PC-9 (cell line): ENCODE data around the gene EML1. TPM values are rescaled to one million over a fixed set of nuclear protein-coding genes. Genes with fewer than 3 reads are reported as not detected.

Source experiments
- BruUV-seq: library from RNA; stranded (reverse); fragments of 400-500 nt; replicated peaks from 2 replicates; lab custom pipeline; 2021; lab: Mats Ljungman, UMichigan
- CTCF ChIA-PET: fragments of 300-600 bp; sonication (Branson Sonifier 250); formaldehyde crosslinking; loops from one replicate; lab custom pipeline; 2022; ENCODE audit warnings: antibody characterized with exemption; lab: Charles Lee
- POLR2A ChIA-PET: fragments of 300-600 bp; sonication (Branson Sonifier 250); formaldehyde crosslinking; loops from one replicate; lab custom pipeline; 2022; ENCODE audit warnings: antibody characterized with exemption; ENCODE audit not compliant: unreplicated experiment; lab: Charles Lee
- DNase-seq, 2 experiments: peaks; one replicate each; pipeline versions ENCODE4 v3.0.0 to v3.0.0-alpha.2; 2015 to 2022; ENCODE audit warnings: mixed read lengths in 1 of 2
- H2AFZ ChIP-seq: fragments of 200-600 bp; sonication (generic); 2 replicates; pipeline ENCODE4 v1.8.1; 2017; ENCODE audit warnings: antibody characterized with exemption
- H3F3A ChIP-seq: fragments of 200-600 bp; sonication (generic); 2 replicates; pipeline ENCODE4 v1.8.1; 2017; ENCODE audit warnings: antibody characterized with exemption, mild to moderate bottlenecking, low read depth; ENCODE audit not compliant: insufficient read depth
- H3K27ac ChIP-seq: fragments of 200-600 bp; sonication (generic); 2 replicates; pipeline ENCODE4 v1.6.1; 2016; ENCODE audit warnings: mixed run types
- H3K27me3 ChIP-seq: fragments of 200-600 bp; sonication (generic); 2 replicates; pipeline ENCODE4 v1.6.1; 2016; ENCODE audit warnings: low read depth, mixed run types; ENCODE audit not compliant: insufficient read depth
- H3K36me3 ChIP-seq: fragments of 200-600 bp; sonication (generic); 2 replicates; pipeline ENCODE4 v1.6.1; 2016; ENCODE audit warnings: low read depth, mixed run types
- H3K4me1 ChIP-seq: fragments of 200-600 bp; sonication (generic); replicated peaks from 2 replicates; pipeline ENCODE4 v1.6.1; 2016; ENCODE audit warnings: mixed run types; ENCODE audit not compliant: insufficient read depth
- H3K4me2 ChIP-seq: fragments of 200-600 bp; sonication (generic); 2 replicates; pipeline ENCODE4 v1.6.1; 2017; ENCODE audit warnings: mixed run types
- H3K4me3 ChIP-seq: fragments of 200-600 bp; sonication (generic); 2 replicates; pipeline ENCODE4 v1.6.1; 2016; ENCODE audit warnings: mixed run types
- H3K79me2 ChIP-seq: fragments of 200-600 bp; sonication (generic); 2 replicates; pipeline ENCODE4 v1.6.1; 2017; ENCODE audit warnings: low read depth, mixed run types
- H3K9me2 ChIP-seq: fragments of 200-600 bp; sonication (generic); 2 replicates; pipeline ENCODE4 v1.8.1; 2017; ENCODE audit warnings: mild to moderate bottlenecking; ENCODE audit not compliant: insufficient read depth
- H3K9me3 ChIP-seq: fragments of 200-600 bp; sonication (generic); 2 replicates; pipeline ENCODE4 v1.8.1; 2016; ENCODE audit warnings: low read depth; ENCODE audit not compliant: insufficient read depth
- H4K20me1 ChIP-seq: fragments of 200-600 bp; sonication (generic); 2 replicates; pipeline ENCODE4 v1.8.1; 2017; ENCODE audit not compliant: insufficient read depth
- CTCF ChIP-seq: fragments of 200-600 bp; sonication (generic); conservative IDR thresholded peaks from 2 replicates; pipeline ENCODE4 v1.6.1; 2017; ENCODE audit warnings: mixed run types, antibody characterized with exemption, mild to moderate bottlenecking, moderate library complexity
- EZH2 ChIP-seq: fragments of 200-600 bp; sonication (generic); IDR thresholded peaks from 2 replicates; pipeline ENCODE4 v1.8.0; 2017; ENCODE audit warnings: antibody characterized with exemption, low read depth
- intact Hi-C: fragments of 100-400 bp; cut with micrococcal nuclease; formaldehyde crosslinking; loops from one replicate; pipeline ENCODE4 v1.10.0; 2022; ENCODE audit not compliant: unreplicated experiment
- total RNA-seq: library from RNA; stranded (reverse); gene quantifications from 2 replicates; pipeline ENCODE4 v1.2.3, GENCODE V29; 2021

The EML1 gene
- total RNA-seq, 1 experiment from 2014 or later = 1.8 TPM

GRCh38 chr14:99930420-99931274 is 137.4 kb downstream of the EML1 start:
- ChIA-PET POLR2A (no interaction called here), CTCF (no interaction called here)
- no TSS peak for BruUV-seq
- Histone ChIP-seq H3K79me2 (no peaks in the 10 kb centered on the region), H4K20me1 (no peaks in the 10 kb centered on the region), H2AFZ (no peak overlapping the region), H3K27ac (no peak overlapping the region), H3K4me2 (no peak overlapping the region), H3K4me3 (no peak overlapping the region), H3K9me2 (no peaks in the 10 kb centered on the region), H3K9me3 (no peaks in the 10 kb centered on the region), H3F3A (no peaks in the 10 kb centered on the region), H3K27me3 (no peaks in the 10 kb centered on the region), H3K4me1 (no peaks in the 10 kb centered on the region), H3K36me3 (no peaks in the 10 kb centered on the region)
- intact Hi-C loops = no loop called here
- DNase-seq = no peak
- TF ChIP-seq EZH2 (no peak), CTCF (no peak)

GRCh38 chr14:99931308-99931707 is 138.1 kb downstream of the EML1 start:
- Histone ChIP-seq H3K4me1 (no peaks in the 10 kb centered on the region), H3K27me3 (no peaks in the 10 kb centered on the region), H3K9me2 (no peaks in the 10 kb centered on the region), H3K36me3 (no peaks in the 10 kb centered on the region), H3K4me3 (no peak overlapping the region), H3K27ac (no peak overlapping the region), H4K20me1 (no peaks in the 10 kb centered on the region), H3F3A (no peaks in the 10 kb centered on the region), H2AFZ (no peak overlapping the region), H3K4me2 (no peak overlapping the region), H3K79me2 (no peaks in the 10 kb centered on the region), H3K9me3 (no peaks in the 10 kb centered on the region)
- ChIA-PET POLR2A (no interaction called here), CTCF (no interaction called here)
- TF ChIP-seq EZH2 (no peak), CTCF (no peak)
- DNase-seq = no peak
- no TSS peak for BruUV-seq
- intact Hi-C loops = no loop called here

GRCh38 chr14:99936056-99936455 is 142.8 kb downstream of the EML1 start:
- intact Hi-C loops = no loop called here
- Histone ChIP-seq H4K20me1 (no peaks in the 10 kb centered on the region), H3K4me1 (no peaks in the 10 kb centered on the region), H3F3A (no peaks in the 10 kb centered on the region), H3K4me2 (no peak overlapping the region), H3K36me3 (no peaks in the 10 kb centered on the region), H3K27ac (no peak overlapping the region), H3K9me3 (no peaks in the 10 kb centered on the region), H2AFZ (no peak overlapping the region), H3K27me3 (no peaks in the 10 kb centered on the region), H3K9me2 (no peaks in the 10 kb centered on the region), H3K79me2 (no peaks in the 10 kb centered on the region), H3K4me3 (no peak overlapping the region)
- DNase-seq = no peak
- BruUV-seq = no TSS peak
- ChIA-PET POLR2A (no interaction called here), CTCF (interaction anchor here (0.6 kb wide), 1 partner anchor 71 kb away, joined by 14 read pairs; no protein-coding TSS in a partner anchor)
- TF ChIP-seq CTCF = no peak
- TF ChIP-seq EZH2 = no peak
